ENCODE measurements around the gene TMEM169. TPM values are rescaled to one million over a fixed set of nuclear protein-coding genes. Genes with fewer than 3 reads are reported as not detected.

The TMEM169 gene
- total and polyA plus RNA-seq, 2 of the 13 experiments (the other 11 are each of a cell fraction or from before 2014, with no cell fraction given), result 1.5 to 4.5 TPM

DNA sequence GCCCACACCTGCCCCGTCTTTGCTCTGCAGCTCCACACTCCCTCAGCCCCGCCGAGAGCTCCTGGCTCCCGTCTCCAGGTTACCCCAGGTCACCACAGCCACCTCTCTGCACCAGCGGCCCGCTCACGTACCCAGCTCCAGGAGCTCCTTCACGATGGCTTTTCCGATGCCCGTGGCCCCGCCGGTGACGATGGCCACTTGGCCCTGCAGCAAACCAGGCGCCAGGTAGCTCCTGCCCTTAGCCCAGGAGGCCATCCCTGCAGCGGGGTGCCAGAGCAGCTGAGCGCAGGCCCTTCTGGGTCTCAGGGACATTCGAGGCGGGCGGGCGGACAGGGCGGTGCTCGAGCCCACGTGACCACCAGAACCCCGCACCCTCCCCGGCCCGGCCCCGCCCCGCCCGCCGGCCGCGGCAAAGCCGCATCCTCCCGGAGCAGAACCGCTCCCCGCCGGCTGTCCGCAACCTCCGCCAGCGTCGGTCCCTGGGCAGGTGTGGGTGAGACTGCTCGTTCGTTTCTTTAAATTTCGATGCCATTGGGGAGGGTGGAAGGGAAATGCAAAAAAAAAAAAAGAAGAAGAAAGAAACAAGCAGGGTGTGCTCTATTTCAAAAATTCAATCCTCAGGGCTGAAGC is at the start of gene TMEM169, which contains the start of gene PECR (continued):
- TF ChIP-seq E2F2 (CRISPR knock-in tag; IDR thresholded peaks at IDR 0.05; ENCODE audit: borderline replicate concordance) (no peak), ZNF616 (CRISPR knock-in tag; IDR thresholded peaks at IDR 0.05; ENCODE audit: low read depth) (peak; percentile 85; the same call in 1 of the 2 replicates), ZNF232 (CRISPR knock-in tag; IDR thresholded peaks at IDR 0.05; ENCODE audit: borderline replicate concordance) (peak; percentile 88; the same call in 1 of the 2 replicates), SYNCRIP (IDR thresholded peaks at IDR 0.05; ENCODE audit: insufficient read depth, low read depth, low read length) (no peak), MXD1 (CRISPR knock-in tag; IDR thresholded peaks at IDR 0.05) (peak; percentile 94), ZNF703 (CRISPR knock-in tag; IDR thresholded peaks at IDR 0.05; ENCODE audit: borderline replicate concordance) (no peak), ZNF639 (CRISPR knock-in tag; conservative IDR thresholded peaks at IDR 0.05) (peak; percentile 69; the same call in 1 of the 2 replicates), ZNF362 (CRISPR knock-in tag; IDR thresholded peaks at IDR 0.05; ENCODE audit: borderline replicate concordance) (peak; percentile 74; the same call in 1 of the 2 replicates), ZNF496 (CRISPR knock-in tag; IDR thresholded peaks at IDR 0.05; ENCODE audit: insufficient replicate concordance) (no peak), U2AF2 (IDR thresholded peaks at IDR 0.05; ENCODE audit: low read depth, low read length) (no peak), CSRNP2 (CRISPR knock-in tag; conservative IDR thresholded peaks at IDR 0.05; ENCODE audit: low read depth) (peak; percentile 75; the same call in 1 of the 2 replicates), RXRB (CRISPR knock-in tag; IDR thresholded peaks at IDR 0.05; ENCODE audit: borderline replicate concordance) (peak; percentile 93), PAX8 (CRISPR knock-in tag; IDR thresholded peaks at IDR 0.05; ENCODE audit: borderline replicate concordance) (peak; percentile 89), ZNF674 (CRISPR knock-in tag; IDR thresholded peaks at IDR 0.05; ENCODE audit: low read depth) (0 out of 2 replicates have a peak, but pooled peaks have one; percentile 73), IRF9 (CRISPR knock-in tag; IDR thresholded peaks at IDR 0.05; ENCODE audit: borderline replicate concordance) (peak; percentile 90), NCOA2 (CRISPR knock-in tag; IDR thresholded peaks at IDR 0.05) (peak; percentile 44), SMYD3 (CRISPR knock-in tag; IDR thresholded peaks at IDR 0.05) (peak; percentile 85; the same call in 1 of the 2 replicates), ATF1 (CRISPR knock-in tag; IDR thresholded peaks at IDR 0.05) (no peak), ZNF652 (CRISPR knock-in tag; IDR thresholded peaks at IDR 0.05; ENCODE audit: borderline replicate concordance, low read depth) (no peak)
- TF ChIP-seq, protein P1, sequence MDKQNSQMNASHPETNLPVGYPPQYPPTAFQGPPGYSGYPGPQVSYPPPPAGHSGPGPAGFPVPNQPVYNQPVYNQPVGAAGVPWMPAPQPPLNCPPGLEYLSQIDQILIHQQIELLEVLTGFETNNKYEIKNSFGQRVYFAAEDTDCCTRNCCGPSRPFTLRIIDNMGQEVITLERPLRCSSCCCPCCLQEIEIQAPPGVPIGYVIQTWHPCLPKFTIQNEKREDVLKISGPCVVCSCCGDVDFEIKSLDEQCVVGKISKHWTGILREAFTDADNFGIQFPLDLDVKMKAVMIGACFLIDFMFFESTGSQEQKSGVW (CRISPR knock-in tag; IDR thresholded peaks at IDR 0.05; ENCODE audit: borderline replicate concordance), result no peak
